GM21360 (cell line): ENCODE measurements around the gene LUC7L2.
"Not testable (repeated sequence)": the region's sequence is repeated elsewhere in the genome, so short reads cannot be mapped to it uniquely, and the experiment has no call there.

Experiments used
- ATAC-seq: cut with Tn5 transposase; IDR thresholded peaks from one replicate; pipeline ENCODE4 v1.9.1; 2021; ENCODE audit warnings: mild to moderate bottlenecking, moderate library complexity; ENCODE audit not compliant: unreplicated experiment

Gene LUC7L2

GRCh38 chr7:139355320-139355719, 4.4 kb upstream of the LUC7L2 start:
- no peak for ATAC-seq

DNA sequence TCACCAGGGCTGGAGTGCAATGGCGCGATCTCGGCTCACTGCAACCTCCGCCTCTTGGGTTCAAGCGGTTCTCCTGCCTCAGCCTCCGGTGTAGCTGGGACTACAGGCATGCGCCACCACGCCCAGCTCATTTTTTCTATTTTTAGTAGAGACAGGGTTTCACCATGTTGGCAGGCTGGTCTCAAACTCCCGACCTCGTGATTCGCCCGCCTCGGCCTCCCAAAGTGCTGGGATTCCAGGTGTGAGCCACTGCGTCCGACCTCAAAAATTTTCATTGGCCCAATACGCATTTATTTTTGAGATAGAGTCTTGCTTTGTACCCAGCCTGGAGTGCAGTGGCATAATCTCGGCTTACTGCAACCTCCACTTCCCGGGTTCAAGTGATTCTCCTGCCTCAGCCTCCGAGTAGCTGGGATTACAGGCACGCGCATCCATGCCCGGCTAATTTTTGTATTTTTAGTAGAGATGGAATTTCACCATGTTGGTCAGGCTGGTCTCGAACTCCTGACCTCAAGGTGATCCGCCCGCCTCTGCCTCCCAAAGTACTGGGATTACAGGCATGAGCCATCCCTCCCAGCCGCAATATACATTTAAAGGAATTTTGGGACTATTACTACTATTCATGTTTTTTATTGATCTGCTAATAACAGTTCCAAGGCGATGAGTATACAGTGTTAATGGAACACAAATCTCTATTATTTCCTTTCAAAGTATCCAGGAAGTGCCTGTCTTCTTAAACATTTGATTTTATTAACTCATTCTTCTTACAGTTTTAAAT, 1.8 kb upstream of the LUC7L2 start:
- not testable (repeated sequence) for ATAC-seq

GRCh38 chr7:139358541-139359365, 941 bp upstream of the LUC7L2 start:
- ATAC-seq, result peak; percentile 6

DNA sequence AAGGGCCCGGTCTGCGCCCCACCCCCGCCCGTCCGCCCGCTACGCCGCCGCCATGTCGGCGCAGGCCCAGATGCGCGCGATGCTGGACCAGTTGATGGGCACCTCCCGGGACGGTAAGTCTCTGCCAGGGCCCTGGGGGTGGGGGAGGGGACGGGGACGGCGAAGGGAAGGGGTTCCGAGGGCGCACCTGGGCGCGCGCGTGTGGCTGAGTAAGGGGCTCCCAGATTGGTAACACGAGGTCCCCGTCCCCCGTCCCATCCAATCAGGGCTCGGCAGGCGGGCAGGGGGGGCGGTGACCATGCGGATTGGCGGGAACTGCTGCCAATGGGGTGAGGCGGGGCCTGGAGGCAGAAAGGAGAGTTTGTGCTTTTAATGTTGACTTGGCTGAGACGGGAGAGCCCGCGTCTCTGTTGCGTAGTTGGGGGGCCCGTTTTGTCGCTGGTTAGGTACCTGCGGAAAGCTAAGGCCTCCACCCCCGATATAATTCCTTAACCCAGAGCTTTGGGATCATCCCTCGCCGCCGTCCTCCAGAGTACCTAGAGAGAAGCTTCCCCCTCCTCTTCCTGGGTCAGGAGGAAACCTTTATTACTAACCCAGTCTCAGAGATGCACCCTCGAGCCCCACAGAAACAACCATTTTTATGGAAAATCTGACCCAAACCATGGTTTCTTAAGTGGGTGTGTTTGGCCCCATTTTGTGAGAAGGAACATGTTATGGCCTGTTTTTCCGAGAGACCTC, 685 bp downstream of the LUC7L2 start:
- peak; percentile 62 for ATAC-seq

- no peak for ATAC-seq
Measured at GRCh38 chr7:139360948-139361307, 1.2 kb downstream of the LUC7L2 start.

GRCh38 chr7:139361523-139361922, 1.8 kb downstream of the LUC7L2 start:
- no peak for ATAC-seq

DNA sequence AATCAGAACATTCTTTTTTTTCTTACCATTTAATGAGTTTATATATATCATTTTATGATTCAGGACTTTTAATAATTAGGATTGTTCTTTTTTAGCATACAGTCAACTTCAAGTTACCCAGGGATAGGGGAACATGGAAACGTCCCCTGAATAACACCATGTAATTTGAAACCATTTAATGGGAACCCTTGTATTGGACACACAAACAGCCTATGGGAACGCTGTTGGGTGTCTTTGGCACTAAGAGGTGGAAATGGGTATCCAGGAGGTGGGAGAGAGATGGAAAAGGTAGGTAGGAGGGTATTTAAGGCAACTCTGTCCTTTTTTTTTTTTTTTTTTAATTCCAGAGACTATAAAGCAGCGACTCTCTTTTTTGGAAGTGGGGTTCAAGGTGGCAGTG, 2.6 kb downstream of the LUC7L2 start:
- no peak for ATAC-seq

GRCh38 chr7:139362981-139363380, 3.3 kb downstream of the LUC7L2 start:
- no peak for ATAC-seq

- no peak for ATAC-seq
Measured at GRCh38 chr7:139365336-139365735, 5.6 kb downstream of the LUC7L2 start.

DNA sequence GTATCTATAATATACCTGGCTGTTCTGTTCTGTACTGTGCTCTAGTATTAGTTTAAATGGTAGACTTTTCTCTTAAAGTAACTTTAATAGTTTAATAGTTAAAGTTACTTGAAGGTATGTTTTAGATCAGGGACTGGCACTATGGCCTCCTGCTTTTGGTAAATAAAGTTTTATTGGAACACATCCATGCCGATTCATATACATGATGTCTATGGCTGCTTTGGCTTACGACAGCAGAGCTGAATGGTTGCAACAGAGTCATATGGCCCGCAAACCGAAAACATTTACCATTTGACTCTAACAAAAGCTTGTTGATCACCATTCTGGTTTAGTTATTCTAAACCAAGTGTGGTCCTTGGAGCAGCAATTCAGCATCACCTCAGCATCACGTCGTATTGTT, 6.7 kb downstream of the LUC7L2 start:
- no peak for ATAC-seq

GRCh38 chr7:139367438-139368155, 7.9 kb downstream of the LUC7L2 start:
- ATAC-seq, result no peak

- ATAC-seq, result no peak
Measured at GRCh38 chr7:139370301-139370942, 10.7 kb downstream of the LUC7L2 start.

DNA sequence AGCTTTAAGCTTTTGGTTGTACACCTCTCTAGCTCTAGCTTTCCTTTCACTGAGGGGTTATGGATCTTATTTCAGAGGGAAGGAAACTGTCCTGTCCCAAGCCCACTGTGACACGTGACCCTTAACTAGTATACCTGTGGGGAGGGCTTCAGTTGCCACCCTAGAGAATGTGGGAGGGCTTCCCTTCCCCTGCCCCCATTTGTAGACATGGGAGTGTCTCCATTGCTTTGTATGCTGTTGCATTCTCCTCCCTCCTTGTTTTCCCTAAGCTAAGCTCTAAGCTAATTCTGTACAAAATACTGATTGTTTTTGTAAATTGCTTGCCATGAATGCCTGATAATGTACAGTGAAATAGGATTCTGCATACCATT, 11.2 kb downstream of the LUC7L2 start:
- ATAC-seq, result no peak

GRCh38 chr7:139374246-139374645, 14.6 kb downstream of the LUC7L2 start:
- no peak for ATAC-seq

DNA sequence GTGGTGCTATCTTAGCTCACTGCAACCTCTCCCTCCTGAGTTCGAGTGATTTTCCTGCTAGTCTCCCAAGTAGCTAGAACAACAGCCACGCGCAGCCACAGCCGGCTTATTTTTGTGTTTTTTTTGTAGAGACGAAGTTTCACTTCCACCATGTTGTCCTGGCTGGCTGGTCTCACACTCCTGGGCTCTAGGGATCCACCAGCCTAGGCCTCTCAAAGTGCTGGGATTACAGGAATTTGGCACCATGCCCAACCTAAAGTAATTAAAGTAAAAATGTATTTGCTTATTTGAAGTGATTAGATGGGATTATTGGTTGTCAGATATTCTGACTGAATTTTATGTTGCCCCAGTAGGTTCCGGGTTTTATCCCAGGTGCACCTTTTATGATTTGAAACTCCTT, 22.7 kb downstream of the LUC7L2 start:
- no peak for ATAC-seq

DNA sequence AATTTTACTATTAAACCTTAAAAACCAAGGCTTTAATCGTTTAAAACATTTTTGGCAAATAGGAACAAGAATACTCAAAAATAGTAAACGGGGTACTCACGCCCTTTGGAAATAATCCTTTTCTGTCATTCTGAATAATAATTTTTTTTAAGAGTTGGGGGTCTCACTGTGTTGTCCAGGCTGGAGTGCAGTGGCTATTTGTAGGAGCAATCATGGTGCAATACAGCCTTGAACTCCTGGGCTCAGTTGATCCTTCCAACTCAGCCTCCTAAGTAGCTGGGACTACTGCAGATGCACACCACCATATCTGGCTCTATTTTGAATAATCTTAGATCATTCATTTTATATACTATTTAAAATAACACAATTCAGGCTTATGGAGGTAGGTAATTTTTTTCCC, 24.9 kb downstream of the LUC7L2 start:
- no peak for ATAC-seq

GRCh38 chr7:139387594-139387993, 27.9 kb downstream of the LUC7L2 start:
- no peak for ATAC-seq

- no peak for ATAC-seq
Measured at GRCh38 chr7:139389091-139389490, 29.4 kb downstream of the LUC7L2 start.

- no peak for ATAC-seq
Measured at GRCh38 chr7:139389774-139390173, 30.1 kb downstream of the LUC7L2 start.

GRCh38 chr7:139393621-139394211, 34.0 kb downstream of the LUC7L2 start:
- ATAC-seq, result no peak
